OCI-LY1 (cell line): Measurements from ENCODE around the gene DRAM1.

Experiments used
- H2AFZ ChIP-seq: fragments of 200-600 bp; sonication (generic), shearing (Covaris generic); 2 replicates; pipeline ENCODE4 v1.6.0; 2014; ENCODE audit warnings: antibody characterized with exemption, mild to moderate bottlenecking, low read length
- H3F3A ChIP-seq: fragments of 200-600 bp; sonication (generic), shearing (Covaris generic); 2 replicates; pipeline ENCODE4 v1.6.0; 2014; ENCODE audit warnings: mild to moderate bottlenecking, antibody characterized with exemption, low read length, moderate library complexity; ENCODE audit not compliant: insufficient read depth
- H3K27ac ChIP-seq: fragments of 200-600 bp; sonication (generic); 2 replicates; pipeline ENCODE4 v1.5.1; 2014; ENCODE audit warnings: low read length, mixed run types, mild to moderate bottlenecking, low read depth; ENCODE audit not compliant: poor library complexity, severe bottlenecking
- H3K27me3 ChIP-seq: fragments of 200-600 bp; sonication (generic); 2 replicates; pipeline ENCODE4 v1.6.0; 2014; ENCODE audit warnings: antibody characterized with exemption, mild to moderate bottlenecking, low read length, moderate library complexity; ENCODE audit not compliant: insufficient read depth
- H3K36me3 ChIP-seq: fragments of 200-600 bp; sonication (generic); 2 replicates; pipeline ENCODE4 v1.6.1; 2014; ENCODE audit warnings: mild to moderate bottlenecking, antibody characterized with exemption, low read length, moderate library complexity, mixed read lengths; ENCODE audit not compliant: insufficient read depth
- H3K4me1 ChIP-seq: fragments of 200-600 bp; sonication (generic); 2 replicates; pipeline ENCODE4 v1.5.1; 2014; ENCODE audit warnings: mild to moderate bottlenecking, low read length, moderate library complexity; ENCODE audit not compliant: insufficient read depth, severe bottlenecking
- H3K4me2 ChIP-seq: fragments of 200-600 bp; sonication (generic), shearing (Covaris generic); 2 replicates; pipeline ENCODE4 v1.6.1; 2014; ENCODE audit warnings: low read length
- H3K4me3 ChIP-seq: fragments of 200-600 bp; sonication (generic); 2 replicates; pipeline ENCODE4 v1.5.1; 2014; ENCODE audit warnings: low read length, low read depth, mild to moderate bottlenecking, mixed read lengths; ENCODE audit not compliant: poor library complexity, severe bottlenecking
- H3K79me2 ChIP-seq: fragments of 200-600 bp; shearing (Covaris generic); 2 replicates; pipeline ENCODE4 v1.6.1; 2016; ENCODE audit warnings: mixed run types, low read length, mixed read lengths; ENCODE audit not compliant: insufficient read depth
- H3K9ac ChIP-seq: fragments of 200-600 bp; sonication (generic), shearing (Covaris generic); 2 replicates; pipeline ENCODE4 v1.6.1; 2014; ENCODE audit warnings: mild to moderate bottlenecking, low read length, mixed read lengths
- H3K9me2 ChIP-seq: fragments of 200-600 bp; sonication (generic), shearing (Covaris generic); 2 replicates; pipeline ENCODE4 v1.6.1; 2014; ENCODE audit warnings: low read depth, mild to moderate bottlenecking, low read length, mixed read lengths
- H3K9me3 ChIP-seq: fragments of 200-600 bp; shearing (Covaris generic); 2 replicates; pipeline ENCODE4 v1.6.1; 2014; ENCODE audit warnings: low read length, mixed read lengths
- H4K20me1 ChIP-seq: fragments of 200-600 bp; sonication (generic), shearing (Covaris generic); 2 replicates; pipeline ENCODE4 v1.6.0; 2016; ENCODE audit warnings: mild to moderate bottlenecking, low read length; ENCODE audit not compliant: insufficient read depth
- EZH2 ChIP-seq: fragments of 200-600 bp; sonication (generic), shearing (Covaris generic); IDR thresholded peaks from 2 replicates; pipeline ENCODE4 v1.8.0; 2017; ENCODE audit warnings: borderline replicate concordance, mixed run types, mild to moderate bottlenecking, antibody characterized with exemption, low read length, moderate library complexity, mixed read lengths
- TF ChIP-seq, protein P1 (sequence below): fragments of 200-600 bp; sonication (generic), shearing (Covaris generic); IDR thresholded peaks from 2 replicates; pipeline ENCODE4 v1.5.1; 2017; ENCODE audit warnings: mild to moderate bottlenecking, antibody characterized with exemption, low read length, moderate library complexity, mixed read lengths

The DRAM1 gene

DNA sequence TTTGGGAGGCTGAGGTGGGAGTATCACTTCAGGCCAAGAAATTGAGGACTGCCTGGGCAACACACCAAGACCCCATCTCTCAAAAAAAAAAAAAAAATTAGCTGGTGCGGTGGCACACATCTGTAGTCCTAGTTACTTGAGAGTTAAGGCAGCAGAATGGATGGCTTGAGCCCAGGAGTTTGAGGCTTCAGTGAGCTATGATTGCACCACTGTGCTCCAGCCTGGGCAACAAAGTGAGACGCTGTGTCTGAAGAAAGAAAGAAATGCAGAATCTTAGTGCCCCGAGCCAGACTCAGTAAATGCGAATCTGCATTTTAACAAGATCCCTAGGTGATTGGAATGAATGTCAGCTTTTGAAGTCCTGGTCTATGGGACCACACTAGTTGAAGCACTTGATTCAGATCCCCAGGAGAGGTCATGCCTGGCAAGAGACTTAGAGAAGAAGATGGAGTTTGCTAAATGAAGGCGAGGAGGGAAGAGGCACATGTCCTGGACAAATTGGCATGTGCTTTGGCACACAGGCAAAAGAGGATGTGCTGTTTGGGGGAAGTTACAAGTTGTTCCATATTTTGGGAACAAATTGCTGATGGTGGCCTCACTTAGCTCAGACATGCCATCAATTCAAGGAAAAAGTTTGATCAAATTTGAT, 56.6 kb downstream of the DRAM1 start:
- no peaks in the 10 kb centered on the region for H3K79me2 ChIP-seq
- H3K4me1 ChIP-seq, result no peaks in the 10 kb centered on the region
- H3K9me2 ChIP-seq, result no peaks in the 10 kb centered on the region
- H3K36me3 ChIP-seq, result no peaks in the 10 kb centered on the region
- H2AFZ ChIP-seq, result no peak overlapping the region
- H3K27ac ChIP-seq, result no peak overlapping the region
- no peak overlapping the region for H3K9ac ChIP-seq
- H3K4me2 ChIP-seq, result no peak overlapping the region
- no peaks in the 10 kb centered on the region for H3F3A ChIP-seq
- no peak overlapping the region for H3K4me3 ChIP-seq
- no peaks in the 10 kb centered on the region for H4K20me1 ChIP-seq
- TF ChIP-seq, protein P1, sequence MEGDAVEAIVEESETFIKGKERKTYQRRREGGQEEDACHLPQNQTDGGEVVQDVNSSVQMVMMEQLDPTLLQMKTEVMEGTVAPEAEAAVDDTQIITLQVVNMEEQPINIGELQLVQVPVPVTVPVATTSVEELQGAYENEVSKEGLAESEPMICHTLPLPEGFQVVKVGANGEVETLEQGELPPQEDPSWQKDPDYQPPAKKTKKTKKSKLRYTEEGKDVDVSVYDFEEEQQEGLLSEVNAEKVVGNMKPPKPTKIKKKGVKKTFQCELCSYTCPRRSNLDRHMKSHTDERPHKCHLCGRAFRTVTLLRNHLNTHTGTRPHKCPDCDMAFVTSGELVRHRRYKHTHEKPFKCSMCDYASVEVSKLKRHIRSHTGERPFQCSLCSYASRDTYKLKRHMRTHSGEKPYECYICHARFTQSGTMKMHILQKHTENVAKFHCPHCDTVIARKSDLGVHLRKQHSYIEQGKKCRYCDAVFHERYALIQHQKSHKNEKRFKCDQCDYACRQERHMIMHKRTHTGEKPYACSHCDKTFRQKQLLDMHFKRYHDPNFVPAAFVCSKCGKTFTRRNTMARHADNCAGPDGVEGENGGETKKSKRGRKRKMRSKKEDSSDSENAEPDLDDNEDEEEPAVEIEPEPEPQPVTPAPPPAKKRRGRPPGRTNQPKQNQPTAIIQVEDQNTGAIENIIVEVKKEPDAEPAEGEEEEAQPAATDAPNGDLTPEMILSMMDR, result no peak
- TF ChIP-seq EZH2, result no peak
- H3K9me3 ChIP-seq, result no peaks in the 10 kb centered on the region
- H3K27me3 ChIP-seq, result peaks cover 5% of the 10 kb centered on the region; the same call in 1 of the 2 replicates

DNA sequence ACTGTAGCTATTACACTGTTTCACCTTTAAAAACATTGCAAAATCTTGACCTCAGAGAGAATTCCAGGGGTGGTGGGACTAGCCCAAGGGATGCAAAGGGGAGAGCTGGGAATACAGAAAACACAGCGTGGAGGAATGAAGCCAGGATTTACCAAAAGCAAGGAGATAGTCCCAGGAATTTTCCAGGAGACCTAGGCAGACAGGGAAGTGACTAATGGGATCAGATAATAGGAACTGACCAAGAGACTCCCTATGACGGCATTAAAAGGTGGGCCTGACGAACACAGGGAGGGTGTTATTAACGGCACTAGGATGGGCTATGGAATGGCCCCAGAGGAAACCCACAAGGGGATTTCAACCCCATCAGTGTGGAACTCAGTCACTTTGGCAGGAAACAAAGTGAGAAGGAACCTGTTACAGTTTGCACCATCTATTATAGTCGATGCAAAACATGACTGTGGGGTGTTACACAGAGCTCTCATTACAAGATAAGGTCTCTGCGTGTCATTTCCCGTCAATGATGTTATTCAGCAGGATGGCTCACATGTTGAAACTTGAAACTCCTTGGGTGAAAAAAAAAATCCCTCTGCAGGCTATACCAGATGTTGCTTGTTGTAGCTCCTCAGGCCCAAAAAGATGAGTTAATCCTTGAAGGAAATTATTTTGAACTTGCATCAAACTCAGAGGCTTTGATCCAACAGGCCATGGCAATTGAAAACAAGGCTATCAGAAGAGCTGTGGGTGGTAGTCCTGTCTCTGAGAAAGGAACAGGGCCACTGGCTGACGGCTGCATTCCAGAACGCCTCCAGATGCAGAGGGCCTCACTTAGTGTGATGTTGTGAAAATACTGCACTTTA, 58.7 kb downstream of the DRAM1 start:
- Histone ChIP-seq H3K4me1 (no peaks in the 10 kb centered on the region), H3K9ac (no peak overlapping the region), H3K4me2 (no peak overlapping the region), H3K27me3 (peaks cover 5% of the 10 kb centered on the region; the same call in 1 of the 2 replicates), H2AFZ (no peak overlapping the region), H4K20me1 (no peaks in the 10 kb centered on the region), H3F3A (no peaks in the 10 kb centered on the region), H3K9me2 (no peaks in the 10 kb centered on the region), H3K79me2 (no peaks in the 10 kb centered on the region), H3K4me3 (no peak overlapping the region), H3K36me3 (no peaks in the 10 kb centered on the region), H3K27ac (no peak overlapping the region), H3K9me3 (no peaks in the 10 kb centered on the region)
- TF ChIP-seq EZH2, result no peak
- TF ChIP-seq, protein P1, result no peak

DNA sequence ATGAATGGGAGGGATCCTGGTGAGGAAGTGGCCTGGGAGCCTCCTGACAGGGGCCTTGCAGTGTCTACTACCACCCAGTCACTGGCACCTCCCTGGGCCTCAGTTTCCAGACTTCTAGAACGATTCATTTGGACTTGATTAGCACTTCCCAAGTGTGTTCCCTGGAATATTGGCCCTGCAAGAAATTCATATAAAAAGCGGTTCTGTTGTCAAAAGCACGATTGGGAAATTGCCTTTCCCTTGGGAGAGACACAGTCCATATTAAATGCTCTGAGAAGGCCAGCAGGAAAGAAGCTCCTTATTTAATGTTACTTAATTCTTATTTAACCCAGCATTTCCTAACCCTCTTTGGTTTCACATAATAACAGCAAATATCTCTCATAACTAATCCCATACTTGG, 61.9 kb downstream of the DRAM1 start:
- TF ChIP-seq, protein P1, result no peak
- no peak for TF ChIP-seq EZH2
- Histone ChIP-seq H3F3A (no peaks in the 10 kb centered on the region), H3K9me2 (no peaks in the 10 kb centered on the region), H3K4me2 (no peak overlapping the region), H3K27ac (no peak overlapping the region), H3K4me3 (no peak overlapping the region), H3K79me2 (no peaks in the 10 kb centered on the region), H3K9me3 (no peaks in the 10 kb centered on the region), H3K4me1 (no peaks in the 10 kb centered on the region), H2AFZ (no peak overlapping the region), H3K36me3 (no peaks in the 10 kb centered on the region), H4K20me1 (no peaks in the 10 kb centered on the region), H3K27me3 (no peaks in the 10 kb centered on the region), H3K9ac (no peak overlapping the region)
